ENCODE data around the gene POLG.

POLG gene

DNA sequence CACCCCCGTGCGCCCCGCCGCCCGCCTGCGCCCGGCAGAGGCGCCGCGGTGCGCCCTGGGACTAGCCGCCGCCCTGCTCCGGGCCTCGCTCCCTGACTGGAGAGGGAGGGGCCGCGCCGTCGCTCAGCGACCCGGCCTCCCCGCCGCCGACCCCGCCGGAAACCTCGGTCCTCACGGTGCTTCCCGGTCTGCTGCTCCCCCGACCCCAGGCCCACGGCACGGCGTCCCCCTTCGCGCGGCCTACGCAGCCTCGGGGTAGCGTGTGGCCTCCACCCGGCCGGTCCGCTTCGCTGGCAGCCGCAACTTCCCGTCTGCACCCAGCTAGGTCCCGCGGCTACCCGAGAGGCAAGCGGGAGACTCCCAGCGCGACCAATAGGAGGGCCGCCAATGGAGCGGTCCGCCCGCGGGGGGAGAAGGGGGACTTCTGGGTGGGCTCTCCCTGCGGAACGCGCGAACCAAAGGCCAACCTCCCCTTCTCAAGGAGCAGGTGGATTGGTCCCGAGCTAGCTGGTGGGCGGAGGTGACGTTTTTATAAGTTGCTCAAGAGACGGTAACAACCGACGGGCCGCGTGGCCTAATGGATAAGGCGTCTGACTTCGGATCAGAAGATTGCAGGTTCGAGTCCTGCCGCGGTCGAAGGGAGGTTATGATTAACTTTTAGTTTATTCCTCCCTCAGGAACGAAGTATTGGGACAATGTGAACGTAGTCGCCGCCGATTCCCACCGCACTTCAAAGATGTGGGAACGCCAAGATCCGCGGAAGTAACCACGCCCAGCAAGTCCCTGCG, at the start of gene POLG (continued):
- TF ChIP-seq, protein P1, sequence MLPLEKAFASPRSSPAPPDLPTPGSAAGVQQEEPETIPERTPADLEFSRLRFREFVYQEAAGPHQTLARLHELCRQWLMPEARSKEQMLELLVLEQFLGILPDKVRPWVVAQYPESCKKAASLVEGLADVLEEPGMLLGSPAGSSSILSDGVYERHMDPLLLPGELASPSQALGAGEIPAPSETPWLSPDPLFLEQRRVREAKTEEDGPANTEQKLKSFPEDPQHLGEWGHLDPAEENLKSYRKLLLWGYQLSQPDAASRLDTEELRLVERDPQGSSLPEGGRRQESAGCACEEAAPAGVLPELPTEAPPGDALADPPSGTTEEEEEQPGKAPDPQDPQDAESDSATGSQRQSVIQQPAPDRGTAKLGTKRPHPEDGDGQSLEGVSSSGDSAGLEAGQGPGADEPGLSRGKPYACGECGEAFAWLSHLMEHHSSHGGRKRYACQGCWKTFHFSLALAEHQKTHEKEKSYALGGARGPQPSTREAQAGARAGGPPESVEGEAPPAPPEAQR (tag by site-specific recombination; IDR thresholded peaks at IDR 0.05) = peak; percentile 85
- TF ChIP-seq ZNF223 (tag by site-specific recombination; IDR thresholded peaks at IDR 0.05) (no peak), REPIN1 (tag by site-specific recombination; IDR thresholded peaks at IDR 0.05; ENCODE audit: low read depth) (peak; percentile 77; the same call in 1 of the 2 replicates), ZNF558 (tag by site-specific recombination; IDR thresholded peaks at IDR 0.05) (peak; percentile 80), ZNF394 (tag by site-specific recombination; IDR thresholded peaks at IDR 0.05; ENCODE audit: borderline replicate concordance) (peak; percentile 89), ZNF19 (tag by site-specific recombination; IDR thresholded peaks at IDR 0.05; ENCODE audit: low read depth) (no peak), GLIS2 (tag by site-specific recombination; IDR thresholded peaks at IDR 0.05) (peak; percentile 98), ZBTB17 (tag by site-specific recombination; IDR thresholded peaks at IDR 0.05) (peak; percentile 86), HOXA7 (CRISPR knock-in tag; IDR thresholded peaks at IDR 0.05; ENCODE audit: borderline replicate concordance) (no peak), ZNF544 (tag by site-specific recombination; IDR thresholded peaks at IDR 0.05) (no peak), ZNF629 (tag by site-specific recombination; IDR thresholded peaks at IDR 0.05) (peak; percentile 93), ZNF514 (tag by site-specific recombination; IDR thresholded peaks at IDR 0.05) (no peak), ZNF416 (tag by site-specific recombination; IDR thresholded peaks at IDR 0.05) (no peak), ZNF311 (tag by site-specific recombination; IDR thresholded peaks at IDR 0.05; ENCODE audit: borderline replicate concordance) (no peak), ZNF221 (tag by site-specific recombination; IDR thresholded peaks at IDR 0.05; ENCODE audit: borderline replicate concordance) (0 out of 2 replicates have a peak, but pooled peaks have one; percentile 95), GLIS1 (tag by site-specific recombination; IDR thresholded peaks at IDR 0.05) (peak; percentile 76), ZSCAN23 (tag by site-specific recombination; IDR thresholded peaks at IDR 0.05) (peak; percentile 89; the same call in 1 of the 2 replicates), SETDB1 (IDR thresholded peaks at IDR 0.05; ENCODE audit: insufficient read length, low read length) (no peak), ZNF501 (tag by site-specific recombination; IDR thresholded peaks at IDR 0.05) (peak; percentile 99)
- TF ChIP-seq, protein P2, sequence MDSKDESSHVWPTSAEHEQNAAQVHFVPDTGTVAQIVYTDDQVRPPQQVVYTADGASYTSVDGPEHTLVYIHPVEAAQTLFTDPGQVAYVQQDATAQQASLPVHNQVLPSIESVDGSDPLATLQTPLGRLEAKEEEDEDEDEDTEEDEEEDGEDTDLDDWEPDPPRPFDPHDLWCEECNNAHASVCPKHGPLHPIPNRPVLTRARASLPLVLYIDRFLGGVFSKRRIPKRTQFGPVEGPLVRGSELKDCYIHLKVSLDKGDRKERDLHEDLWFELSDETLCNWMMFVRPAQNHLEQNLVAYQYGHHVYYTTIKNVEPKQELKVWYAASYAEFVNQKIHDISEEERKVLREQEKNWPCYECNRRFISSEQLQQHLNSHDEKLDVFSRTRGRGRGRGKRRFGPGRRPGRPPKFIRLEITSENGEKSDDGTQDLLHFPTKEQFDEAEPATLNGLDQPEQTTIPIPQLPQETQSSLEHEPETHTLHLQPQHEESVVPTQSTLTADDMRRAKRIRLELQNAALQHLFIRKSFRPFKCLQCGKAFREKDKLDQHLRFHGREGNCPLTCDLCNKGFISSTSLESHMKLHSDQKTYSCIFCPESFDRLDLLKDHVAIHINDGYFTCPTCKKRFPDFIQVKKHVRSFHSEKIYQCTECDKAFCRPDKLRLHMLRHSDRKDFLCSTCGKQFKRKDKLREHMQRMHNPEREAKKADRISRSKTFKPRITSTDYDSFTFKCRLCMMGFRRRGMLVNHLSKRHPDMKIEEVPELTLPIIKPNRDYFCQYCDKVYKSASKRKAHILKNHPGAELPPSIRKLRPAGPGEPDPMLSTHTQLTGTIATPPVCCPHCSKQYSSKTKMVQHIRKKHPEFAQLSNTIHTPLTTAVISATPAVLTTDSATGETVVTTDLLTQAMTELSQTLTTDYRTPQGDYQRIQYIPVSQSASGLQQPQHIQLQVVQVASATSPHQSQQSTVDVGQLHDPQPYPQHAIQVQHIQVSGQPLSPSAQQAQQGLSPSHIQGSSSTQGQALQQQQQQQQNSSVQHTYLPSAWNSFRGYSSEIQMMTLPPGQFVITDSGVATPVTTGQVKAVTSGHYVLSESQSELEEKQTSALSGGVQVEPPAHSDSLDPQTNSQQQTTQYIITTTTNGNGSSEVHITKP (tag by site-specific recombination; IDR thresholded peaks at IDR 0.05) = peak; percentile 100
- TF ChIP-seq, protein P3, sequence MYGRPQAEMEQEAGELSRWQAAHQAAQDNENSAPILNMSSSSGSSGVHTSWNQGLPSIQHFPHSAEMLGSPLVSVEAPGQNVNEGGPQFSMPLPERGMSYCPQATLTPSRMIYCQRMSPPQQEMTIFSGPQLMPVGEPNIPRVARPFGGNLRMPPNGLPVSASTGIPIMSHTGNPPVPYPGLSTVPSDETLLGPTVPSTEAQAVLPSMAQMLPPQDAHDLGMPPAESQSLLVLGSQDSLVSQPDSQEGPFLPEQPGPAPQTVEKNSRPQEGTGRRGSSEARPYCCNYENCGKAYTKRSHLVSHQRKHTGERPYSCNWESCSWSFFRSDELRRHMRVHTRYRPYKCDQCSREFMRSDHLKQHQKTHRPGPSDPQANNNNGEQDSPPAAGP (tag by site-specific recombination; IDR thresholded peaks at IDR 0.05) = peak; percentile 97
- TF ChIP-seq, protein P4, sequence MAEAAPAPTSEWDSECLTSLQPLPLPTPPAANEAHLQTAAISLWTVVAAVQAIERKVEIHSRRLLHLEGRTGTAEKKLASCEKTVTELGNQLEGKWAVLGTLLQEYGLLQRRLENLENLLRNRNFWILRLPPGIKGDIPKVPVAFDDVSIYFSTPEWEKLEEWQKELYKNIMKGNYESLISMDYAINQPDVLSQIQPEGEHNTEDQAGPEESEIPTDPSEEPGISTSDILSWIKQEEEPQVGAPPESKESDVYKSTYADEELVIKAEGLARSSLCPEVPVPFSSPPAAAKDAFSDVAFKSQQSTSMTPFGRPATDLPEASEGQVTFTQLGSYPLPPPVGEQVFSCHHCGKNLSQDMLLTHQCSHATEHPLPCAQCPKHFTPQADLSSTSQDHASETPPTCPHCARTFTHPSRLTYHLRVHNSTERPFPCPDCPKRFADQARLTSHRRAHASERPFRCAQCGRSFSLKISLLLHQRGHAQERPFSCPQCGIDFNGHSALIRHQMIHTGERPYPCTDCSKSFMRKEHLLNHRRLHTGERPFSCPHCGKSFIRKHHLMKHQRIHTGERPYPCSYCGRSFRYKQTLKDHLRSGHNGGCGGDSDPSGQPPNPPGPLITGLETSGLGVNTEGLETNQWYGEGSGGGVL (tag by site-specific recombination; IDR thresholded peaks at IDR 0.05) = no peak; the same call in 1 of the 2 replicates
- TF ChIP-seq, protein P5, sequence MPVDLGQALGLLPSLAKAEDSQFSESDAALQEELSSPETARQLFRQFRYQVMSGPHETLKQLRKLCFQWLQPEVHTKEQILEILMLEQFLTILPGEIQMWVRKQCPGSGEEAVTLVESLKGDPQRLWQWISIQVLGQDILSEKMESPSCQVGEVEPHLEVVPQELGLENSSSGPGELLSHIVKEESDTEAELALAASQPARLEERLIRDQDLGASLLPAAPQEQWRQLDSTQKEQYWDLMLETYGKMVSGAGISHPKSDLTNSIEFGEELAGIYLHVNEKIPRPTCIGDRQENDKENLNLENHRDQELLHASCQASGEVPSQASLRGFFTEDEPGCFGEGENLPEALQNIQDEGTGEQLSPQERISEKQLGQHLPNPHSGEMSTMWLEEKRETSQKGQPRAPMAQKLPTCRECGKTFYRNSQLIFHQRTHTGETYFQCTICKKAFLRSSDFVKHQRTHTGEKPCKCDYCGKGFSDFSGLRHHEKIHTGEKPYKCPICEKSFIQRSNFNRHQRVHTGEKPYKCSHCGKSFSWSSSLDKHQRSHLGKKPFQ (tag by site-specific recombination; IDR thresholded peaks at IDR 0.05) = peak; percentile 99
- TF ChIP-seq, protein P6, sequence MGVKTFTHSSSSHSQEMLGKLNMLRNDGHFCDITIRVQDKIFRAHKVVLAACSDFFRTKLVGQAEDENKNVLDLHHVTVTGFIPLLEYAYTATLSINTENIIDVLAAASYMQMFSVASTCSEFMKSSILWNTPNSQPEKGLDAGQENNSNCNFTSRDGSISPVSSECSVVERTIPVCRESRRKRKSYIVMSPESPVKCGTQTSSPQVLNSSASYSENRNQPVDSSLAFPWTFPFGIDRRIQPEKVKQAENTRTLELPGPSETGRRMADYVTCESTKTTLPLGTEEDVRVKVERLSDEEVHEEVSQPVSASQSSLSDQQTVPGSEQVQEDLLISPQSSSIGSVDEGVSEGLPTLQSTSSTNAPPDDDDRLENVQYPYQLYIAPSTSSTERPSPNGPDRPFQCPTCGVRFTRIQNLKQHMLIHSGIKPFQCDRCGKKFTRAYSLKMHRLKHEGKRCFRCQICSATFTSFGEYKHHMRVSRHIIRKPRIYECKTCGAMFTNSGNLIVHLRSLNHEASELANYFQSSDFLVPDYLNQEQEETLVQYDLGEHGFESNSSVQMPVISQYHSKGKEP (tag by site-specific recombination; IDR thresholded peaks at IDR 0.05) = peak; percentile 69; the same call in 1 of the 2 replicates
- TF ChIP-seq, protein P7, sequence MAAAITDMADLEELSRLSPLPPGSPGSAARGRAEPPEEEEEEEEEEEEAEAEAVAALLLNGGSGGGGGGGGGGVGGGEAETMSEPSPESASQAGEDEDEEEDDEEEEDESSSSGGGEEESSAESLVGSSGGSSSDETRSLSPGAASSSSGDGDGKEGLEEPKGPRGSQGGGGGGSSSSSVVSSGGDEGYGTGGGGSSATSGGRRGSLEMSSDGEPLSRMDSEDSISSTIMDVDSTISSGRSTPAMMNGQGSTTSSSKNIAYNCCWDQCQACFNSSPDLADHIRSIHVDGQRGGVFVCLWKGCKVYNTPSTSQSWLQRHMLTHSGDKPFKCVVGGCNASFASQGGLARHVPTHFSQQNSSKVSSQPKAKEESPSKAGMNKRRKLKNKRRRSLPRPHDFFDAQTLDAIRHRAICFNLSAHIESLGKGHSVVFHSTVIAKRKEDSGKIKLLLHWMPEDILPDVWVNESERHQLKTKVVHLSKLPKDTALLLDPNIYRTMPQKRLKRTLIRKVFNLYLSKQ (tag by site-specific recombination; IDR thresholded peaks at IDR 0.05; ENCODE audit: borderline replicate concordance) = no peak
